ENCODE results near the gene SUGCT. TPM values are rescaled to one million over a fixed set of nuclear protein-coding genes. Genes with fewer than 3 reads are reported as not detected.

Gene SUGCT
- total RNA-seq, 2 experiments from 2014 or later: 0.95 to 1.2 TPM

GRCh38 chr7:40490603-40490924 lies 355.8 kb downstream of the SUGCT start:
- ChIA-PET CTCF (no interaction called here), POLR2A (no interaction called here)
- Mint-ChIP-seq H3K36me3 (ENCODE audit: low read depth) (no peaks in the 10 kb centered on the region), H3K4me1 (ENCODE audit: low read depth) (no peaks in the 10 kb centered on the region), H3K27ac (no peak overlapping the region), H3K9me3 (peaks cover 3% of the 10 kb centered on the region), H3K27me3 (no peaks in the 10 kb centered on the region), H3K4me3 (no peak overlapping the region)
- Histone ChIP-seq H3K4me1 (ENCODE audit: insufficient read depth, low read length) (no peaks in the 10 kb centered on the region), H3K4me3 (ENCODE audit: low read length) (no peak overlapping the region), H3K27me3 (ENCODE audit: control insufficient read depth in 1 of 2, insufficient read depth in 2 of 2, low read length in 2 of 2) (no peaks in the 10 kb centered on the region), H3K36me3 (ENCODE audit: insufficient read depth, low read length) (no peaks in the 10 kb centered on the region), H3K27ac (ENCODE audit: low read depth in 1 of 2, low read length in 2 of 2) (no peak overlapping the region), H3K9me3 (ENCODE audit: control insufficient read depth in 1 of 2, insufficient read depth in 1 of 2, low read length in 2 of 2) (no peaks in the 10 kb centered on the region)
- ATAC-seq (ENCODE audit: poor library complexity): no peak
- DNase-seq: no peak
- no peak for TF ChIP-seq CTCF (IDR thresholded peaks at IDR 0.05)
- intact Hi-C loops (cut with DNase I, micrococcal nuclease): no loop called here

GRCh38 chr7:40492946-40493345 lies 358.1 kb downstream of the SUGCT start:
- CTCF ChIA-PET: no interaction called here
- H3K27ac Mint-ChIP-seq: no peak overlapping the region
- no peaks in the 10 kb centered on the region for H3K4me1 Mint-ChIP-seq (ENCODE audit: low read depth)
- DNase-seq: no peak
- H3K4me3 Mint-ChIP-seq: no peak overlapping the region
- no peaks in the 10 kb centered on the region for H3K4me1 ChIP-seq (ENCODE audit: insufficient read depth, low read length)
- H3K9me3 ChIP-seq (ENCODE audit: control insufficient read depth in 1 of 2, insufficient read depth in 1 of 2, low read length in 2 of 2): no peaks in the 10 kb centered on the region
- POLR2A ChIA-PET: no interaction called here
- H3K27me3 ChIP-seq (ENCODE audit: control insufficient read depth in 1 of 2, insufficient read depth in 2 of 2, low read length in 2 of 2): no peaks in the 10 kb centered on the region
- no peak for ATAC-seq (ENCODE audit: poor library complexity)
- no peaks in the 10 kb centered on the region for H3K36me3 ChIP-seq (ENCODE audit: insufficient read depth, low read length)
- H3K4me3 ChIP-seq (ENCODE audit: low read length): no peak overlapping the region
- intact Hi-C loops (cut with DNase I, micrococcal nuclease): no loop called here
- H3K27ac ChIP-seq (ENCODE audit: low read depth in 1 of 2, low read length in 2 of 2): no peak overlapping the region
- H3K36me3 Mint-ChIP-seq (ENCODE audit: low read depth): no peaks in the 10 kb centered on the region
- peaks cover 3% of the 10 kb centered on the region for H3K9me3 Mint-ChIP-seq
- H3K27me3 Mint-ChIP-seq: no peaks in the 10 kb centered on the region
- no peak for TF ChIP-seq CTCF (IDR thresholded peaks at IDR 0.05)

GRCh38 chr7:40493609-40494051 lies 358.8 kb downstream of the SUGCT start:
- Mint-ChIP-seq H3K27me3 (no peaks in the 10 kb centered on the region), H3K4me3 (no peak overlapping the region), H3K36me3 (ENCODE audit: low read depth) (no peaks in the 10 kb centered on the region), H3K27ac (no peak overlapping the region), H3K9me3 (peaks cover 3% of the 10 kb centered on the region), H3K4me1 (ENCODE audit: low read depth) (no peaks in the 10 kb centered on the region)
- H3K27me3 ChIP-seq (ENCODE audit: control insufficient read depth in 1 of 2, insufficient read depth in 2 of 2, low read length in 2 of 2): no peaks in the 10 kb centered on the region
- DNase-seq (no peak), ATAC-seq (ENCODE audit: poor library complexity) (no peak)
- no peaks in the 10 kb centered on the region for H3K36me3 ChIP-seq (ENCODE audit: insufficient read depth, low read length)
- CTCF ChIA-PET: no interaction called here
- intact Hi-C loops (cut with DNase I, micrococcal nuclease): no loop called here
- H3K9me3 ChIP-seq (ENCODE audit: control insufficient read depth in 1 of 2, insufficient read depth in 1 of 2, low read length in 2 of 2): no peaks in the 10 kb centered on the region
- POLR2A ChIA-PET: no interaction called here
- no peak overlapping the region for H3K27ac ChIP-seq (ENCODE audit: low read depth in 1 of 2, low read length in 2 of 2)
- no peak for TF ChIP-seq CTCF (IDR thresholded peaks at IDR 0.05)
- no peak overlapping the region for H3K4me3 ChIP-seq (ENCODE audit: low read length)
- H3K4me1 ChIP-seq (ENCODE audit: insufficient read depth, low read length): no peaks in the 10 kb centered on the region
